ENCODE results near the gene ST3GAL2.
"Not testable (repeated sequence)": the region's sequence is repeated elsewhere in the genome, so short reads cannot be mapped to it uniquely, and the experiment has no call there.

Gene ST3GAL2

GRCh38 chr16:70407811-70408274 lies 31.1 kb downstream of the ST3GAL2 start:
- H3K4me3 ChIP-seq (ENCODE audit: low read length) = no peak overlapping the region
- TF ChIP-seq, protein P1, sequence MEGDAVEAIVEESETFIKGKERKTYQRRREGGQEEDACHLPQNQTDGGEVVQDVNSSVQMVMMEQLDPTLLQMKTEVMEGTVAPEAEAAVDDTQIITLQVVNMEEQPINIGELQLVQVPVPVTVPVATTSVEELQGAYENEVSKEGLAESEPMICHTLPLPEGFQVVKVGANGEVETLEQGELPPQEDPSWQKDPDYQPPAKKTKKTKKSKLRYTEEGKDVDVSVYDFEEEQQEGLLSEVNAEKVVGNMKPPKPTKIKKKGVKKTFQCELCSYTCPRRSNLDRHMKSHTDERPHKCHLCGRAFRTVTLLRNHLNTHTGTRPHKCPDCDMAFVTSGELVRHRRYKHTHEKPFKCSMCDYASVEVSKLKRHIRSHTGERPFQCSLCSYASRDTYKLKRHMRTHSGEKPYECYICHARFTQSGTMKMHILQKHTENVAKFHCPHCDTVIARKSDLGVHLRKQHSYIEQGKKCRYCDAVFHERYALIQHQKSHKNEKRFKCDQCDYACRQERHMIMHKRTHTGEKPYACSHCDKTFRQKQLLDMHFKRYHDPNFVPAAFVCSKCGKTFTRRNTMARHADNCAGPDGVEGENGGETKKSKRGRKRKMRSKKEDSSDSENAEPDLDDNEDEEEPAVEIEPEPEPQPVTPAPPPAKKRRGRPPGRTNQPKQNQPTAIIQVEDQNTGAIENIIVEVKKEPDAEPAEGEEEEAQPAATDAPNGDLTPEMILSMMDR (conservative IDR thresholded peaks at IDR 0.05; ENCODE audit: low read length) = no peak
- no peak for DNase-seq (ENCODE audit: low read depth)

- H3K4me3 ChIP-seq (ENCODE audit: low read length); DNase-seq (ENCODE audit: low read depth): not testable (repeated sequence)
These were observed 32.8 kb downstream of the ST3GAL2 start for GRCh38 chr16:70406104-70406503.

DNA sequence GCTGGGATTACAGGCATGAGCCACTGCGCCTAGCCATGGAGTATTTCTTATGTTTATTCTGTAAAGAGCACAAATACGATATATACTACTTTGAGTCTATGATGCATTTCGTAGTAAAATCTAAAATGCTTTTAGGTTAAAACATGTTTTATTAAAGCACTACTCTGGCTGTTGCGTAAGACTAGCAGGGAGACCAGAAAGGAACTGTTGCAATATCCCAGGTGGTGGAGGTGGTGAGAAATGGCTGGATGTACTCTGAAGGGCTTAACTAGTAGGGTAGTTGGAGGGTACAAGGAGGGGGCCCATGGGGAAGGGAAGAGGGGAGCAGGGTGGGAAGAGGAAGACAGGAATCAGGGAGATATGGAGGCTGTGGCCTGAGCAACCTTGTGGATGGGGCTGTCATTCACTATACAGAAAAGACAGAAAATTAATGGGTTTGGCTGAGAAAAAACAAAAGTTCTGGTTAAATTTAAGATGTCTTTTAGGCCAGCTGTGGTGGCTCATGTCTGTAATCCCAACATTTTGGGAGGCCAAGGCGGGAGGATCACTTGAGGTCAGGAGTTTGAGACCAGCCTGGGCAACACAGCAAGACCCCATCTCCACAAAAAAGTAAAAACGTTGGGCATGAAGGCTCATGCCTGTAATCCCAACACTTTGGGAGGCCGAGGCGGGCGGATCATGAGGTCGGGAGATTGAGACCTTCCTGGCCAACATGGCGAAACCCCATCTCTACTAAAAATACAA lies 35.8 kb downstream of the ST3GAL2 start:
- TF ChIP-seq, protein P1 (conservative IDR thresholded peaks at IDR 0.05; ENCODE audit: low read length) = no peak
- H3K4me3 ChIP-seq (ENCODE audit: low read length) = no peak overlapping the region
- DNase-seq (ENCODE audit: low read depth) = peak; percentile 38

DNA sequence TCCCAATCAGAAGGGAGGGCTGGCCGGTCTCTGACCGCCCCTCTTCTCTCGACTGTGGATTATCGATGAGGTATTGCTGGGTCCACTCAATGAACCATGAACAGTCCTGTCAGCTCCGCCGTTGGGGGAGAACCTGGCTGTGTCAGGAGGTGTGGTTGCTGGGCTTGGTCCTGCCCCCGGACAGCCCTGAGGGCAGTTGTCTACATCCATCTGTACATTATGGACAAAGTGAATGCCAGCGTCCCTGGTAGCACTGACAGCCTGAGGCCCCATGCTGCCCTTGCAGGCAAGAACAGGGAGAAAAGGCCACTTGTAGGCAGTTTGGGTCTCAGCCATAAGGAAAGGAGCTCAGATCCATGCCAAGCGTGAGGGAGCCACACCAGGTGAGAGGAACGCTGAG lies 38.9 kb downstream of the ST3GAL2 start:
- DNase-seq (ENCODE audit: low read depth) = no peak
- TF ChIP-seq, protein P1 (conservative IDR thresholded peaks at IDR 0.05; ENCODE audit: low read length) = no peak
- H3K4me3 ChIP-seq (ENCODE audit: low read length) = no peak overlapping the region

DNA sequence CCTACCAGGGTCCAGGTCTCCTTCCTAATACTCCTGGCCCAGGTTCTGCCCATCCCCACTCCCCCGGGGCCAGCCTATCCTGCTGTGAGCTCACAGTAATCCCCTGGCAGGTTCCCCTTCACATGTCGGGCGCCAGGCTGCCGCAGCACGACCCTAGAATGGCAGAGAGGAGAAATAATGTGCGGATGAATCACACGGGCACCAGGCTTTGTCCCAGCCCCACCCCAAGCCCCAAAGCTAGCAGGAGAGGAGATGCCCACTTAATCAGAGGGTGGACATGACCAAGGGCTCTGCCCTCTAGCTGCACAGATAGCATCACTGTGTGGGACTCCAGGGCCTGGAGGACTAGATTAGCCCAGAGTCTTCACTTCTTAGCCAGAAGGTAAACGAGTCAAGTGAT lies 39.5 kb downstream of the ST3GAL2 start:
- no peak overlapping the region for H3K4me3 ChIP-seq (ENCODE audit: low read length)
- TF ChIP-seq, protein P1 (conservative IDR thresholded peaks at IDR 0.05; ENCODE audit: low read length) = no peak
- DNase-seq (ENCODE audit: low read depth) = no peak

DNA sequence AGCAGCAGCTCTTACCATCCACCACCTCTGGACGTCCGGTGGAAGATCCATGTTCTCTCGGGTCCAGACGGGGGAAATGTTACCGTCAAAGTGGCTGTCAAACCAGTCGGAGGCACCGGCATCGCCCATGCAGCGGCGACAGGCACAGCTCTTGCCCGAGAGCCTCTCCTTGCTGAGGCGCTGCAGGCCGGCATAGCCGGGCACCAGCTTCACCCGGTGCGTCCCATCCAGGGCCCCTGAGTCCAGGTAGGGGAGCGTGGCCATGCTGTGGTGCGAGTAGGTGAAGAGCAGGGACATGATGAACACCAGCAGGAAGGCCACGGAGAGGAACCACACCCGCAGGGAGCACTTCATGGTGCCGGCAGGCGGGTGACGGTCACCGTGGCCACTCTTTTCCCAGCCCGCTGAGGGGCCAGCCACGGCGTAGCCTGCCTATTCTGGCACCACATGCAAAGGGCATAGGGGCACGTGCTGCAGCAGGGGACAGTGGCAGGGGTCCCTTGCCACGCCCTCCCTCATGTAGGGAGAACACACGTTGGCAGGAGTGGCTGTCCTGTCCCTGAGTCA lies 40.6 kb downstream of the ST3GAL2 start:
- DNase-seq (ENCODE audit: low read depth) = no peak
- TF ChIP-seq, protein P1 (conservative IDR thresholded peaks at IDR 0.05; ENCODE audit: low read length) = no peak
- H3K4me3 ChIP-seq (ENCODE audit: low read length) = no peak overlapping the region

DNA sequence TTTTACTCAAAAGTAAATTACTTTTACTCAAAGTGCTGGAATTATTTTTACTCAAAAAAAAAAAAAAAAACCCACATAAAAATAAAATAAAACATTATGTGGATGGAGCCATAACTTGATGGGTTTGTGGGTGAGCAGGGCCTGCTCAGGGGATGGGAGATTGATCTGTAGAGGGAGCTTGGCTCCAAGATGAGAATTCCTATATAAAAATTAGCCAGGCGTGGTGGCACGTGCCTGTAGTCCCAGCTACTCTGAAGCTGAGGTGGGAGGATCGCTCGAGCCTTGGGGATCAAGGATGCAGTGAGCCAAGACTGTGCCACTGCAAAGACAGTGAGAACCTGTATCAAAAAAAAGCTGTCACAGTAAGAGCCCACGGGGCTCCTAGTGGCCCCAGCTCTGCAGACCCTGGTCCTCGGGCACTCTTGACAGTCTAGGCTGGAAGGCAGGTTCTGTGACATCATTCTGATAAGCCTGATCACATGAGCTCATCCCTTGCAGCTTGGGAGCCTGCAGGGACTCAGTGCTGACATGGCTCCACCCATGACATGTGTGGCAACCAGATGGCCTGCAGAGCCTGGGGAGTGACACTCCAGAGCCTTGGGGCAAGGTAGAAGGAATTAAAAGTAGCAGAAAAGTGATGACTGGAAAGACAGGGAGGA lies 42.5 kb downstream of the ST3GAL2 start:
- peak; percentile 37 for DNase-seq (ENCODE audit: low read depth)
- TF ChIP-seq, protein P1 (conservative IDR thresholded peaks at IDR 0.05; ENCODE audit: low read length) = no peak
- H3K4me3 ChIP-seq (ENCODE audit: low read length) = no peak overlapping the region

All from AG10803 (cell line).